HUES6 (cell line): ENCODE data around the gene DHX35.

Experiments used
- H3K27ac ChIP-seq: 2 replicates; pipeline ENCODE4 v1.7.0; 2013; ENCODE audit warnings: low read depth, mild to moderate bottlenecking, low read length, inconsistent platforms
- H3K27me3 ChIP-seq: 2 replicates; pipeline ENCODE4 v1.6.1; 2013; ENCODE audit warnings: low read length; ENCODE audit not compliant: control insufficient read depth, insufficient read depth
- H3K36me3 ChIP-seq: 2 replicates; pipeline ENCODE4 v1.6.1; 2013; ENCODE audit warnings: low read length; ENCODE audit not compliant: control insufficient read depth, insufficient read depth
- H3K4me1 ChIP-seq: 2 replicates; pipeline ENCODE4 v1.6.1; 2013; ENCODE audit warnings: low read length; ENCODE audit not compliant: control insufficient read depth, insufficient read depth
- H3K4me3 ChIP-seq: 2 replicates; pipeline ENCODE4 v1.5.1; 2013; ENCODE audit warnings: low read depth, low read length
- H3K9ac ChIP-seq: one replicate; pipeline ENCODE4 v1.6.1; 2013; ENCODE audit warnings: mild to moderate bottlenecking, low read length
- H3K9me3 ChIP-seq: 2 replicates; pipeline ENCODE4 v1.6.1; 2013; ENCODE audit warnings: low read depth, low read length; ENCODE audit not compliant: control insufficient read depth, insufficient read depth

DHX35 gene

DNA sequence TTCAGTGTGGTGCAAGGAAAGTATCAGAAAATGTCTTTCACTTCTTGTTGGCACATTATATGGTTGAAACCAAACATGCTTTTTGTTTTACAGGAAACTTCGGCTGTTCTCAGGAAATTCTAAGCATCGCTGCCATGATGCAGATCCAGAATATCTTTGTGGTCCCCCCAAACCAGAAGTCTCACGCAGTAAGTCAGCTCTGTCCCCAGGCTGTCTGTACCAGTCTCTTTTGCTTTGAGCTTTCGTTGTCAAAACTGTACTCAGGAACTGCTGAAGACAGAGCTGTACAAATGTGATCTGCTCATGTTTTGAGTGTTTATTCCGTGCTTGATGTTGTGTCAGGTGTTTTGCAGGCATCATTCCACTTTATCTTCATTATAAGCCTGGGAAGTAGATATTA is 59.6 kb downstream of the DHX35 start:
- Histone ChIP-seq H3K36me3 (peaks cover 86% of the 10 kb centered on the region), H3K4me1 (no peaks in the 10 kb centered on the region), H3K27ac (no peak overlapping the region)

GRCh38 chr20:39025883-39026282 is 63.7 kb downstream of the DHX35 start:
- no peaks in the 10 kb centered on the region for H3K4me1 ChIP-seq
- no peak overlapping the region for H3K4me3 ChIP-seq
- H3K27ac ChIP-seq: no peak overlapping the region
- H3K9me3 ChIP-seq: no peaks in the 10 kb centered on the region
- peaks cover 69% of the 10 kb centered on the region for H3K36me3 ChIP-seq
- no peaks in the 10 kb centered on the region for H3K27me3 ChIP-seq
- H3K9ac ChIP-seq: no peak overlapping the region

More for the DNA sequence above, 59.6 kb downstream of the DHX35 start:
- no peaks in the 10 kb centered on the region for H3K9me3 ChIP-seq
- no peaks in the 10 kb centered on the region for H3K27me3 ChIP-seq
- no peak overlapping the region for H3K4me3 ChIP-seq
- H3K9ac ChIP-seq: no peak overlapping the region

GRCh38 chr20:39029364-39029763 is 67.2 kb downstream of the DHX35 start:
- Histone ChIP-seq H3K27me3 (no peaks in the 10 kb centered on the region), H3K9ac (no peak overlapping the region), H3K4me3 (no peak overlapping the region), H3K36me3 (peaks cover 54% of the 10 kb centered on the region), H3K27ac (no peak overlapping the region), H3K4me1 (no peaks in the 10 kb centered on the region), H3K9me3 (no peaks in the 10 kb centered on the region)

- Histone ChIP-seq H3K36me3 (peaks cover 59% of the 10 kb centered on the region), H3K27ac (no peak overlapping the region), H3K4me3 (no peak overlapping the region), H3K27me3 (no peaks in the 10 kb centered on the region), H3K9ac (no peak overlapping the region), H3K9me3 (no peaks in the 10 kb centered on the region), H3K4me1 (no peaks in the 10 kb centered on the region)
Observed at GRCh38 chr20:39032997-39033396, 70.9 kb downstream of the DHX35 start.

GRCh38 chr20:39036011-39036410 is 73.9 kb downstream of the DHX35 start:
- no peaks in the 10 kb centered on the region for H3K27me3 ChIP-seq

DNA sequence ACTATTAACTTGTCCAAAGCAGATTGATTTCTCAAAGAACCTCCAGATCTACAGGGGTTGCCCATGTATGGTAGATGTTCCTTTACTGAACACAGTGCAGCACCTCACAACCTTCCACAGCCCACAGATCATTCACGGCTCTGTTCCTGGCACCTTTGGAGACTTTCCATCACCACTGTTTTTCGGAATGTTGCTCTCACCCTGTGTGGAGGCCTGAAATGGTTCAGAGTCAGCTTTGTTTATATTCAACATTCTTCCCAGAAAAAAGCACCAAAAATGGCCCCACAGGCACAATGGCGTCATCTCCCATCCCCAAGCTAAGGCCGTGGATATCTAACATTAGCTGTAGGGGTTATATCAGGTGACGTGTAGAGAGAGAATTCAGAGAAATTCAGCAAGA is 74.7 kb downstream of the DHX35 start:
- Histone ChIP-seq H3K9ac (no peak overlapping the region), H3K9me3 (no peaks in the 10 kb centered on the region), H3K4me1 (no peaks in the 10 kb centered on the region), H3K27me3 (no peaks in the 10 kb centered on the region), H3K36me3 (peaks cover 73% of the 10 kb centered on the region), H3K4me3 (no peak overlapping the region), H3K27ac (no peak overlapping the region)

More at GRCh38 chr20:39036011-39036410, 73.9 kb downstream of the DHX35 start:
- H3K9me3 ChIP-seq: no peaks in the 10 kb centered on the region
- no peak overlapping the region for H3K9ac ChIP-seq
- no peak overlapping the region for H3K4me3 ChIP-seq
- H3K27ac ChIP-seq: no peak overlapping the region
- peaks cover 76% of the 10 kb centered on the region for H3K36me3 ChIP-seq
- no peaks in the 10 kb centered on the region for H3K4me1 ChIP-seq

DNA sequence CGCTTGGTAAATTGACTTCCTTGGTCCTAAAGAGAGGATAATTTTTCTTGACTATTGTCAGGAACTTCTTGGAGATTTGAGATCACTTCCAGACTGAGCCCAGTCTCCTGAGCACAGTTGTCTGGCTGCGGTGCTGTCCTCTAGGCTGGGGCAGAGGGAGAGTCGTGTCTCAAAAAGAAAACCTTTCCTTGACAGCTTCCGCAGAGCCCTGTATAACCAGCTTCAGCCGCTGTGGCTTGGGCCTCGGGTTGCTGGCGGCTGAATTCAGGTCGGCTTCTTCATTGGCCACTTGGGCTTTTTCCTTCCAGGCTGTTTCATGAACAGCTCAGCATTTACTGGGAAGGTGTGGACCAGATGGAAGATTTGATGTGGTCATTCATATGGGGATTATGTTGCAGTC is 75.9 kb downstream of the DHX35 start:
- peaks cover 76% of the 10 kb centered on the region for H3K36me3 ChIP-seq
- H3K27ac ChIP-seq: no peak overlapping the region
- no peak overlapping the region for H3K9ac ChIP-seq
- no peaks in the 10 kb centered on the region for H3K27me3 ChIP-seq
- H3K4me3 ChIP-seq: no peak overlapping the region
- H3K4me1 ChIP-seq: no peaks in the 10 kb centered on the region
- H3K9me3 ChIP-seq: no peaks in the 10 kb centered on the region

- H3K9me3 ChIP-seq: no peaks in the 10 kb centered on the region
- H3K9ac ChIP-seq: no peak overlapping the region
- H3K4me1 ChIP-seq: no peaks in the 10 kb centered on the region
- H3K36me3 ChIP-seq: peaks cover 76% of the 10 kb centered on the region
- no peaks in the 10 kb centered on the region for H3K27me3 ChIP-seq
- H3K4me3 ChIP-seq: no peak overlapping the region
- H3K27ac ChIP-seq: no peak overlapping the region
Observed at GRCh38 chr20:39038495-39038894, 76.4 kb downstream of the DHX35 start.

DNA sequence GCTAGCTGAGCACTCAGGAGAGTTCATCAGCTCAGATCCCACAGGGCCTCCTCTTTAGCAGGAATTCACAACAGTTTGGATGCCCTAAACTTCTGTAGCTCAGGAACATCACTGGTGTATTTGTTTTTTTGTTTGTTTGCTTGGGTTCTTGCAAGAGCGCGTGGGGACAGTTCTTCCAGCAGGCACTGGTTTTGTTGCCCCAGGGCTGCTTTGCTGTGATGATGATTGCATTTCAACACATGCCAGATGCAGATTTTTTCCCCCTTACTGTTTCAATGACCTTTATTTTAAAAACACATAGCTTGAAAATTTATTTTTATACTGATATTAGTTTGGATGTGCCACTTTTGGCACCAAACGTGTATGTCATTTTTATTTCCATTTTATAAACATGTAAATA is 77.1 kb downstream of the DHX35 start:
- H3K4me3 ChIP-seq: no peak overlapping the region

GRCh38 chr20:39040116-39040515 is 78.0 kb downstream of the DHX35 start:
- Histone ChIP-seq H3K36me3 (peaks cover 66% of the 10 kb centered on the region), H3K9ac (no peak overlapping the region), H3K27me3 (no peaks in the 10 kb centered on the region), H3K4me1 (no peaks in the 10 kb centered on the region), H3K4me3 (no peak overlapping the region), H3K27ac (no peak overlapping the region), H3K9me3 (no peaks in the 10 kb centered on the region)

More for the DNA sequence above, 77.1 kb downstream of the DHX35 start:
- Histone ChIP-seq H3K27ac (no peak overlapping the region), H3K9me3 (no peaks in the 10 kb centered on the region), H3K36me3 (peaks cover 69% of the 10 kb centered on the region), H3K4me1 (no peaks in the 10 kb centered on the region), H3K9ac (no peak overlapping the region), H3K27me3 (no peaks in the 10 kb centered on the region)

DNA sequence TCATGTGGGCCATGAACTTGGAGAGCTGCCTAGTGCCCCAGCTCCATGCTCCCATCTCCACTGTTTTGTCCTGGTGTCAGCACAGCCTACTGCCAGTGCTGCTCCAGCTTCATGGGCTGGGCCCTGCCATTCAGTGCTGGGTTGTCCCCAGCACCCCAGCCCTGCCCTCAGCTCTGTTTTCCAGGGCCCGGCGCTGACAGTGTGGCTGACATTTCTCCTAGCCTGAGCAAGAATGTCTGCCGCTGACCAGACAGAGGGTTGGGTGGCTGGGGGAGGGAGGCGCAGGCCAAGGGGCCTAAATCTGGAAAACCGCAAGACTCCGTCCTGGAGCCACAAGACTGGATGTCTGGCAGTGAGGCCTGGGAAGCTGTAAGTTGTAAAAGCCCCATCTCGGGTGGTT is 78.9 kb downstream of the DHX35 start:
- Histone ChIP-seq H3K9me3 (no peaks in the 10 kb centered on the region), H3K27ac (no peak overlapping the region), H3K4me3 (no peak overlapping the region), H3K9ac (no peak overlapping the region), H3K27me3 (no peaks in the 10 kb centered on the region), H3K36me3 (peaks cover 56% of the 10 kb centered on the region), H3K4me1 (no peaks in the 10 kb centered on the region)
